GM23248 (cell line): ENCODE results near the gene C1R.

Experiments
- EZH2 ChIP-seq: fragments of 200-600 bp; sonication (generic); IDR thresholded peaks from 2 replicates; pipeline ENCODE4 v1.6.1; 2018; ENCODE audit warnings: antibody characterized with exemption, mild to moderate bottlenecking; ENCODE audit not compliant: insufficient read depth, poor library complexity, severe bottlenecking
- EZH2phosphoT487 ChIP-seq: fragments of 200-600 bp; sonication (generic); IDR thresholded peaks from 2 replicates; pipeline ENCODE4 v1.6.1; 2018; ENCODE audit warnings: antibody characterized with exemption, moderate library complexity, mild to moderate bottlenecking, low read depth; ENCODE audit not compliant: insufficient read depth

- TF ChIP-seq EZH2 (no peak), EZH2phosphoT487 (no peak)
Observed at GRCh38 chr12:7101694-7102131, 9.5 kb upstream of the C1R start.
